HepG2 (cell line): ENCODE measurements around the gene PCBP4. TPM values are rescaled to one million over a fixed set of nuclear protein-coding genes. Genes with fewer than 3 reads are reported as not detected.

ENCODE experiments used
- ATAC-seq: fragments of 200-7000 bp; cut with Tn5 transposase; 3 replicates; pipeline ENCODE4 v1.9.1; 2020; ENCODE audit warnings: mild to moderate bottlenecking, moderate library complexity
- BruUV-seq: library from RNA; stranded (reverse); fragments of 400-500 nt; replicated peaks from 2 replicates; lab custom pipeline; 2021; lab: Mats Ljungman, UMichigan
- CTCF ChIA-PET: fragments of 300-600 bp; formaldehyde crosslinking; extraction: SDS; loops from one replicate; lab custom pipeline; 2021; ENCODE audit warnings: low total read pairs, inconsistent platforms, low intra/inter-chr PET ratio; lab: Yijun Ruan, JAX
- POLR2A ChIA-PET: fragments of 350-600 bp; sonication (Branson Sonifier 250); formaldehyde crosslinking; loops from one replicate; lab custom pipeline; 2020; ENCODE audit warnings: antibody characterized with exemption, inconsistent platforms; lab: Yijun Ruan, JAX
- DNase-seq: peaks from one replicate; pipeline ENCODE4 v3.0.0-alpha.2; 2015; ENCODE audit warnings: low spot score
- FAIRE-seq: peaks from 3 replicates; lab custom pipeline; 2011; peaks lifted over from hg19 to GRCh38; lab: Jason Lieb, UNC
- H2AFZ ChIP-seq: one replicate; pipeline ENCODE4 v1.6.1; 2011; ENCODE audit warnings: low read length, inconsistent platforms
- H3K27ac ChIP-seq: fragments of 300-600 bp; 3 replicates; pipeline ENCODE4 v1.8.0; 2011; ENCODE audit warnings: mixed run types, mild to moderate bottlenecking, mixed read lengths, low read length, inconsistent platforms; ENCODE audit not compliant: insufficient read depth; ENCODE audit errors: extremely low read length
- H3K27me3 ChIP-seq, 2 experiments: fragments of 200-600 bp in 1 of 2; 2 replicates in 1 of 2; 3 replicates in 1 of 2; pipeline versions ENCODE4 v1.6.0 to v1.8.0; 2011; ENCODE audit warnings: low read length in 2 of 2, mild to moderate bottlenecking in 2 of 2, moderate library complexity in 2 of 2, inconsistent platforms in 1 of 2; ENCODE audit not compliant: insufficient read depth in 2 of 2, control insufficient read depth in 1 of 2
- H3K36me3 ChIP-seq, 2 experiments: fragments of 200-600 bp in 1 of 2; replicated peaks in 1 of 2; 2 replicates in 1 of 2; 3 replicates in 1 of 2; pipeline versions ENCODE4 v1.5.1 to v1.8.0; 2011; ENCODE audit warnings: low read length in 2 of 2, inconsistent platforms in 1 of 2; ENCODE audit not compliant: insufficient read depth in 2 of 2, control insufficient read depth in 1 of 2
- H3K4me1 ChIP-seq: 2 replicates; pipeline ENCODE4 v1.5.1; 2012; ENCODE audit warnings: low read length, inconsistent platforms; ENCODE audit not compliant: insufficient read depth
- H3K4me2 ChIP-seq: 2 replicates; pipeline ENCODE4 v1.6.0; 2011; ENCODE audit warnings: low read depth, low read length, inconsistent platforms
- H3K4me3 ChIP-seq, 3 experiments: fragments of 200-600 bp in 1 of 3; sonication (generic), shearing (Covaris generic) in 1 of 3; replicated peaks in 1 of 3; 2 replicates each; pipeline ENCODE4 v1.5.1; 2011 to 2016; ENCODE audit warnings: low read length in 3 of 3, inconsistent platforms in 2 of 3, low read depth in 2 of 3, mild to moderate bottlenecking in 2 of 3, control low read depth in 1 of 3, mixed read lengths in 1 of 3; ENCODE audit not compliant: insufficient read depth in 1 of 3
- H3K79me2 ChIP-seq: one replicate; pipeline ENCODE4 v1.6.1; 2011; ENCODE audit warnings: low read length, inconsistent platforms; ENCODE audit not compliant: insufficient read depth
- H3K9ac ChIP-seq: 2 replicates; pipeline ENCODE4 v1.6.0; 2011; ENCODE audit warnings: mild to moderate bottlenecking, low read depth, low read length, inconsistent platforms; ENCODE audit not compliant: insufficient read depth
- H3K9me3 ChIP-seq: 2 replicates; pipeline ENCODE4 v1.5.1; 2012; ENCODE audit warnings: mild to moderate bottlenecking, low read length
- H4K20me1 ChIP-seq: 2 replicates; pipeline ENCODE4 v1.6.0; 2011; ENCODE audit warnings: inconsistent platforms, mild to moderate bottlenecking, low read length, moderate library complexity; ENCODE audit not compliant: insufficient read depth
- ATF3 ChIP-seq: sonication (generic); formaldehyde crosslinking; IDR thresholded peaks from 2 replicates; pipeline ENCODE4 v1.4.0; 2020; ENCODE audit warnings: missing genetic modification reagents
- CBX5 ChIP-seq: sonication (generic); formaldehyde crosslinking; IDR thresholded peaks from 2 replicates; pipeline ENCODE4 v1.4.0; 2020; ENCODE audit warnings: missing genetic modification reagents, borderline replicate concordance
- FOSL1 ChIP-seq: sonication (generic); formaldehyde crosslinking; IDR thresholded peaks from 2 replicates; pipeline ENCODE4 v1.9.0; 2021; ENCODE audit warnings: missing genetic modification reagents, borderline replicate concordance
- FOSL2 ChIP-seq: sonication (generic); formaldehyde crosslinking; IDR thresholded peaks from 2 replicates; pipeline ENCODE4 v1.4.0; 2020; ENCODE audit warnings: missing genetic modification reagents
- GABPA ChIP-seq, 2 experiments: IDR thresholded peaks; 2 replicates each; pipeline ENCODE4 v1.6.1; 2011 to 2016; ENCODE audit warnings: low read depth in 2 of 2, low read length in 1 of 2, missing biosample characterization in 1 of 2, missing genetic modification characterization in 1 of 2
- HNRNPH1 ChIP-seq: fragments of 200-400 bp; formaldehyde crosslinking; optimal IDR thresholded peaks from 2 replicates; pipeline ENCODE3; 2017; ENCODE audit warnings: mild to moderate bottlenecking, low read depth, low read length
- JUND ChIP-seq: sonication (generic); formaldehyde crosslinking; IDR thresholded peaks from 2 replicates; pipeline ENCODE4 v1.8.0; 2022; ENCODE audit warnings: mild to moderate bottlenecking, missing genetic modification reagents
- LCORL ChIP-seq, 2 experiments: fragments of 450-650 bp in 1 of 2; sonication (generic) in 1 of 2; formaldehyde crosslinking in 1 of 2; IDR thresholded peaks; 2 replicates each; pipeline versions ENCODE4 v1.5.0 to v1.6.1; 2017 to 2020; ENCODE audit warnings: antibody characterized with exemption in 1 of 2, missing genetic modification reagents in 1 of 2
- SALL1 ChIP-seq: sonication (generic); formaldehyde crosslinking; IDR thresholded peaks from 2 replicates; pipeline ENCODE4 v1.8.0; 2022; ENCODE audit warnings: mild to moderate bottlenecking, missing genetic modification reagents
- SAP130 ChIP-seq: IDR thresholded peaks from 2 replicates; pipeline ENCODE4 v1.6.1; 2016; ENCODE audit warnings: low read depth
- ZFP90 ChIP-seq: sonication (generic); formaldehyde crosslinking; IDR thresholded peaks from 2 replicates; pipeline ENCODE4 v1.8.0; 2022; ENCODE audit warnings: missing genetic modification reagents, mild to moderate bottlenecking, inconsistent platforms, borderline replicate concordance
- ZNF605 ChIP-seq: sonication (generic); formaldehyde crosslinking; IDR thresholded peaks from 2 replicates; pipeline ENCODE4 v1.8.0; 2022; ENCODE audit warnings: mild to moderate bottlenecking, missing genetic modification reagents
- ZSCAN22 ChIP-seq: sonication (generic); formaldehyde crosslinking; IDR thresholded peaks from 2 replicates; pipeline ENCODE4 v1.4.0; 2020; ENCODE audit warnings: mild to moderate bottlenecking, missing genetic modification reagents
- ZSCAN30 ChIP-seq: sonication (generic); formaldehyde crosslinking; IDR thresholded peaks from 2 replicates; pipeline ENCODE4 v1.5.0; 2020; ENCODE audit warnings: mild to moderate bottlenecking, missing genetic modification reagents
- WGBS: methylation state at CpG from one replicate; pipeline ENCODE4 v1.1.6; 2017; ENCODE audit warnings: low lambda C conversion rate; 5-methylcytosine and 5-hydroxymethylcytosine counted together
- in situ Hi-C: cut with HindIII; loops from 2 replicates; pipeline ENCODE4 v1.10.0; 2017; ENCODE audit warnings: low pct_unique_long_range_greater_than_20kb; ENCODE audit not compliant: extremely low pct_ligation_motif_present
- intact Hi-C: fragments of 100-400 bp; cut with micrococcal nuclease; formaldehyde crosslinking; loops from one replicate; pipeline ENCODE4 v1.10.0; 2022; ENCODE audit not compliant: unreplicated experiment
- polyA plus RNA-seq, 8 experiments: library from polyadenylated mRNA; depleted of rRNA in 3 of 8; stranded (reverse) in 7 of 8; unstranded in 1 of 8; fragments of >200 nt; fragmentation: Illumina TruSeq in 4 of 8; extraction: Trizol in 4 of 8; gene quantifications; 2 replicates each; pipeline versions ENCODE4 v1.2.1 to v1.2.3, GENCODE V29; 2011 to 2016; ENCODE audit warnings: low read depth in 4 of 8, missing spikeins in 1 of 8, mixed read lengths in 1 of 8; ENCODE audit not compliant: insufficient read depth in 1 of 8
- total RNA-seq, 5 experiments: library from RNA; depleted of rRNA; stranded (reverse); fragments of >200 nt; fragmentation: Illumina TruSeq; extraction: Trizol; gene quantifications; 2 replicates each; pipeline ENCODE4 v1.2.3, GENCODE V29; 2016; ENCODE audit warnings: low read depth in 1 of 5

The PCBP4 gene
- total and polyA plus RNA-seq, 2 of the 13 experiments (the other 11 are each of a cell fraction or from before 2014, with no cell fraction given) = 36.8 to 51.3 TPM

- Histone ChIP-seq H3K27ac (no peak overlapping the region), H3K9me3 (no peaks in the 10 kb centered on the region), H3K9ac (no peak overlapping the region), H4K20me1 (0 out of 2 replicates have a peak, but pooled peaks cover 3% of the 10 kb centered on the region), H3K79me2 (peaks cover 18% of the 10 kb centered on the region), H2AFZ (no peak overlapping the region), H3K4me1 (peaks cover 49% of the 10 kb centered on the region), H3K36me3 (peaks cover 6 to 10% of the 10 kb centered on the region in 2 experiments), H3K4me2 (no peak overlapping the region; the same call in 1 of the 2 replicates), H3K4me3 (no peak overlapping the region), H3K27me3 (peaks cover 0 to 19% of the 10 kb centered on the region in 2 experiments; a peak in 3 of 5 replicates)
- 13% methylated on average over 7 of the region's 7 CpGs for WGBS
- POLR2A ChIA-PET = interaction anchor here (1.2 to 2.0 kb wide), 4 partner anchors 16 to 178 kb away, joined by 3 to 15 read pairs (median 10); partner anchors contain the start of genes ACY1, PARP3 and RRP9
- FAIRE-seq = no peak
- intact Hi-C loops (no loop called here), in situ Hi-C loops (no loop called here)
- BruUV-seq = no TSS peak
- TF ChIP-seq ZSCAN30 (CRISPR knock-in tag) = no peak
- no peak for TF ChIP-seq ZFP90 (CRISPR knock-in tag)
- no peak for TF ChIP-seq SALL1 (CRISPR knock-in tag)
- TF ChIP-seq ZSCAN22 (CRISPR knock-in tag) = peak; percentile 93
- TF ChIP-seq HNRNPH1 = no peak
- TF ChIP-seq ZNF605 = no peak
- no peak for ATAC-seq
- CTCF ChIA-PET = interaction anchor here (9.0 kb wide), 1 partner anchor 145 kb away, joined by 110 read pairs; no protein-coding TSS in a partner anchor
- DNase-seq = no peak
Measured at GRCh38 chr3:51998774-51999173, 31.5 kb upstream of the PCBP4 start.

GRCh38 chr3:51997935-51998596 lies 30.8 kb upstream of the PCBP4 start:
- ATAC-seq (no peak), DNase-seq (peak; percentile 64), FAIRE-seq (no peak)
- Histone ChIP-seq H3K4me2 (peak overlapping the region; percentile 30), H3K4me1 (peaks cover 56% of the 10 kb centered on the region), H4K20me1 (0 out of 2 replicates have a peak, but pooled peaks cover 3% of the 10 kb centered on the region), H2AFZ (no peak overlapping the region), H3K79me2 (peaks cover 21% of the 10 kb centered on the region), H3K36me3 (peaks cover 6 to 15% of the 10 kb centered on the region in 2 experiments), H3K9ac (no peak overlapping the region), H3K9me3 (no peaks in the 10 kb centered on the region), H3K27ac (no peak overlapping the region), H3K27me3 (peaks cover 0 to 12% of the 10 kb centered on the region in 2 experiments; a peak in 1 of 5 replicates), H3K4me3 (no peak overlapping the region)
- no TSS peak for BruUV-seq
- ChIA-PET POLR2A (interaction anchor here (0.6 to 2.0 kb wide), 6 partner anchors 15 to 288 kb away, joined by 3 to 15 read pairs (median 4); partner anchors contain the start of genes ABHD14A, ACY1, PARP3 and RRP9), CTCF (interaction anchor here (9.0 kb wide), 1 partner anchor 146 kb away, joined by 110 read pairs; no protein-coding TSS in a partner anchor)
- intact Hi-C loops = no loop called here
- in situ Hi-C loops = no loop called here
- 36% methylated on average over 7 of the region's 7 CpGs for WGBS
- TF ChIP-seq GABPA (IDR thresholded peaks at IDR 0.05; ENCODE audit: low read depth, low read length) (no peak), GABPA (CRISPR knock-in tag; IDR thresholded peaks at IDR 0.05; ENCODE audit: low read depth) (peak; percentile 35; the same call in 1 of the 2 replicates), ATF3 (CRISPR knock-in tag) (peak; percentile 86), JUND (CRISPR knock-in tag) (peak; percentile 81), LCORL (IDR thresholded peaks at IDR 0.05) (no peak), LCORL (CRISPR knock-in tag; IDR thresholded peaks at IDR 0.05) (0 out of 2 replicates have a peak, but pooled peaks have one; percentile 23), FOSL2 (peak; percentile 94), CBX5 (CRISPR knock-in tag) (no peak), SAP130 (CRISPR knock-in tag) (0 out of 2 replicates have a peak, but pooled peaks have one; percentile 35), FOSL1 (CRISPR knock-in tag) (peak; percentile 65; the same call in 1 of the 2 replicates)
